NCI-H128 (cell line): Measurements from ENCODE around the gene ACADL.

Source experiments
- DNase-seq: peaks from one replicate; lab custom pipeline; 2025; ENCODE audit not compliant: unreplicated experiment; lab: John Stamatoyannopoulos, UW

ACADL gene

DNA sequence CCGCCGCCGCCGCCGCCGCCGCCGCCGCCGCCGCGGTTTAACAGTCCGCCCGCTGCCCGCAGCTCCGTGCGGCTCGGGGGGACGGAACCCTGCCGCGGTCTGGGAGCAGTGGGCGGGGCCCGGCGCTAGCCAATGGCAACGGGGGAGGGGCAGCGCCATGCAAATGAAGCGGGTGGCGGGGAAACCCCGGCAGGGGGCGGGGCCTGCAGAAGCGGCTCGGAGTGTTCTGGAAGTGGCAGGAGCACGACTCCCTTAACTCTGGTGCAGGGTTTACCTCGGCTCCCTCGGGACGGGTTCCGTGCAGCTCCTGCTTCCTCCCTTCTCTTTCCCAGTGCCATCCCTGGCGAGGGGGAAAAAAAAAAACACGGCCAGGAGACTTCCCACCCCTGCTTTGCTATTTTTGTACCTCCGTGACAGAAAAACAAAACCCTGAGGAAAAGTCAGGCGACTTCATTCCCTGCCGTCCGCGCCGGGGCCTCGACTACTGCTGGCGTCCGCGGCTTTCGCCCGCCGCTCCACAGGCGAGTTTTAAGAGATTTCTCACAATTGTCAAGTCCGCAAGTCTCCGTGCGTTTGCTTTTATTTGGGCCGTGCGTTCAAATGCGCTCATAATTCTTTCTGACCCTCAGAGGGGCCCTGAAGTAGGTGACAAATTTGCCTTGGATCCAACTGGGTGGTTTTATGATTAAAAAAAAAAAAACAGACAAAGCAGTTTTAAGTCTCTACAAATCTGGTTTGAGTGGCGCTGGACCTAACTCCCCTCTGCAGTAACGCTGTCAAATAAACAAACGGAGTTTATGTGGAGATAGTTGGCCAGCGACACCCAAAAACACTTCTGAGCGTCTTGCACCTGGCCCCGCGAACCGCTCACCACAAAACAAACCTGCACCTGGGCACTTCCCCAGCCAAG lies 53.7 kb downstream of the ACADL start, which contains the start of gene KANSL1L:
Gene KANSL1L, minus strand, starts transcription at position 101 of the 910 bp plus-strand sequence. CDS start 16,827 bp downstream, outside the sequence.
- peak; percentile 87 for DNase-seq

DNA sequence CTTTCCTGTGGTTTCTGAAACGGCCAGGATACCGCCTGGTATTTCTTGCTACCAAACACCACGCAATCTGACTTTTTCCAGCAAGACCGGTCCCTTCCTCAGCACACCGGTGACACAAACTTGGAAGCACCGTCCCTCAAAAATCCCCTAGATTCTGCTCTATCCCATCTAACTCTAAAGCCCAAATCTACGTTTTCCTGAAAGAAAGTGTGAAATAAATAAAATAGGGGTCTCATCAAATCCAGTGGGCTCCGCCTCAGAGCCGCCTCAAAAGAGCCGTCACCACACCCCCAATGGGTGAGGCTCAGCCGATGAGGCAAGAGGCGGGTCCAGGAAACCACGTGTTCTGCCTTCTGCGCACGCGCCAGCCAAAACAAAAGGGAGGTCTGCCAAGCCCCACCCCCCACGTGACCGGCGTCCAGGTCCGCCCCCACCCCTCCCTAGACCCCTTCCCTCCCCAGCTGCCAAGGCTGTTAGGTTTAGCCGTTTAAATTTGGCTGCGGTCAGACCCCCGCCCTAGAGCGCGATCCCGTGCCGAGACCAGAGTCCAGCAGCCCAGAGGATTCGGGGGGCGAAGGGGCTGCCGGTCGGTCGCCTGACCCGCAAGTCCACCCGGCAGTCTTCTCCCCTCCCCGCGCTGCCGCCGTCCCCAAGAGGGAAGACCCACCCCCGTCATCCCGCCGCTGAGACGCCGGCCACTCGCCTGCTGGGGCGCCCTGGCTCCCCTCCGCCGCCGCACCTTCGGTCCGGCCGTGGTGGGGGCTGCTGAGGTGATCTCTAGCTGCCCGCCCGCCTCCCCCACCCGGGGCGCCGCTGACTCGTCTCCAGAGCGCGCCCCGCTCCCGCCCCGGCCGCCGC lies 54.6 kb downstream of the ACADL start:
- DNase-seq: peak; percentile 87

DNA sequence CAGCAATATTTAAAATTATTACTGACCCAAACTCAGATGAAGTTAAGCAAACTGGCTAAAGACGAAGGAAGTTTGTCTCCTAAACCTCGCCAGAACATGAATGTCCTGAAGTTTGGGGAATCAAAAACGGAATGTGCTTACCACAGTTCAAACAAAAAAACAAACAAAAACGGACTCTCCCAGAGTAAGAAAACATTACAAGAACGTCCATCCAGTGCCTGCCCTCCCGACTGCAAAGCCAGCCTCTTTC lies 55.1 kb downstream of the ACADL start:
- DNase-seq: no peak

DNA sequence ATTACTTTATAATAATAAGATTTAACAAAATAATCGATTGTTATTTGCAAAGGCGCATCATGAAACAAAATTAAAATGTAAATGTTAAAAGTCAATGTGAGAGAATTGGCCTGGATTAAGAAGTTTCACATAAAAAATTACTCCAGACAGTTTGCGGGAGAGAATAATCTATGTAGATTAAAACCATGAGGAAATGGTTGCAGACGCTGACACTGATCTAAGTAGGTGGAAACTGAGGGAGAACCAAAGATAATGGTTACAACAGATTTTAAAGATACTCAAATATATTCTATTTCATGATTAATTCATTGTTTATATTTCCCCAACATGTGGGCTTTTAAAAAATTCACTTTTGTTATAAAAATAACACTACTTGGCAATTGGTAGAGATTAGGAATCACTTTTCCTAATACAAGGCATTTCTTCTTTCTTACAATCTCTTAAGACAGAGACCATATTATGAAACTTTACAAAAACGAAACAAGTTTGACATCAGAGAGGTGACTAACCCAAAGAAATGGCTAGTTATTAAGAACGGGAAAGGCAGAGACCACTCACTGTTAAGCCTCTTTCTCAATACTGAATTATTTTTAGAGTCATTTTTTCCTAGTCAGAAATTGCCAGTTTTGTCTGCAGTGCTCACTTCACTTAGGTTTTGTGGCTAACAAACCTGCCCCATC lies 55.6 kb downstream of the ACADL start:
- no peak for DNase-seq

DNA sequence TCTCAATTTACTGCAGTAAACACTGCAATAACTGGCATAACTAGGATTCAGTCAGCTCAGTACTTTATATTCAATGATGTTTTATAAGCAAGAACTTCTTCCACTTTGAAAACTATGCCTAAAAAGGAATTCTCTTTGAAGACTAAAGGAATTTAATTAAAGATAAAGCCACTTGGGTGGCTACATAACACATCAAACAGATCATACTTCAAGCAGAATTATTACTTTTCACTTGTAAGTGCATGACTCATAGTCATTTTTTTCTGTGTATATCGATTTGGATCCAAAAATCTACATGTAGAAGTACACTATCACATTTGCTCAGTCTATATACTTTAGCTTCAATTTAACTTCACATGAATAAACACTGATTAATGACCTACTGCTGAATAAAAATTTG lies 58.0 kb downstream of the ACADL start:
- DNase-seq: no peak

DNA sequence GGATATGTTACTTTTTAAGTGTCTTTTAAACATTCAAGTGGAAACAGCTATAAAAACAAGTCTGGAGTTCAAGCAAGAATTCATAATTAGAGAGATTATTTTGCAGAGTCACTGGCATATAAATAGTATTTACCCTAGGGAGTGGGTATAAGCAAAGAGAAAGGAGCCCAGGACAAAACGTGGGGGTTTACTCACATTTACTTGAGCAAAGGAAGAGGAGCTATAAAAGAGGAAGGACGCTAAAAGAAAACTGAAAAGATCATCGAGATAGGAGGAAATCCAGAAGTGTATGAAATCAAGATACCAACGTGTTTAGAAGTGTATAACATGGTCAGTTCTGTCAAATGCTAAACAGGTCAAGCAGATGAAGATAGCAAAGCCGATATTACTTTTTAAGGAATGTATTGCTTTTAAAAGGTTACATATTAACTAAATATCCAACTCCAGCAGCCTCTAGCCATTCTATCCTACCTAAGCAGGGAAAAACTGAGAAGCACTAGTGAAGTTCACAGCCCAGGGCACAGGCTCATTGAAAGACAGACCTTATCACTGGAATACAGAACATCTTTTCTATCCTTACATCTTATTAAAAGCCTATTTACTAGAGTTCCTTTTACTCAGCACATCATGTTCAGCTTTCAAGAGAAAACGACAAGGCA lies 62.7 kb downstream of the ACADL start:
- DNase-seq: no peak

DNA sequence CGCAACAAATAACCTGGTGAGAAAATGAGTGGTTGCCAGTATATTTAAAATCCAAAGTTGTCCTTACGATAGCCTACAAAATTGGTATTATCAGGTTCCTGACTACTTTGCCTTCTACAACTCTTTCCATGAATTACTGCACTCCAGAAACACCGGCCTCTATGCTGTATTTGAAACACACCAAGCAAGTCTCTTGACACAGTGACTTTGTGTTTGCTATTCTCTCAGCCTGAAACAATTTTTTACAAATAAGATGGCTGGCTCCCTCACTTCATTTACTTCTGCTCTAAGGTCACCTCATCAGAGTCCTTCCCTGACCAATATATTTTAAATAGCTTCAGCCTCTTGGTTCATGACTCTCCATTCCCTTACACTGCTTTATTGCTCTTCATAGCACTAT lies 66.2 kb downstream of the ACADL start:
- DNase-seq: no peak

DNA sequence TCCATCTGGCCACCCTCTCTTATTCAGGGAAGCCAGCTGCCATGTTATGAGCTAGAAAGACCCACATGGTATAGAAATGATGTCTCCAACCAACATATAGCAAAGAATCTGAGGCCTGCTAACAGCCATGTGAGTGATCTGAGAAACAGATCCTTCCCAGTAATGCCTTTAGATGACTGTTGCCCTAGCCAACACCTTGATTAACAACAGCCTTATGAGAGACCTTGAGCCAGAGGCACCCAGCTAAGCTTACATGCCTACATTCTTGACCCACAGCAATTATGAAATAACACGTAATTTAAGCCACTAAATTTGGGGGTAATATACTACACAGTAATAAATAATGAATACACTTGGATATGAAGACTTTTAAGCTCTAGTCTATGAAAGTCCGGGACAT lies 67.0 kb downstream of the ACADL start:
- DNase-seq: no peak

DNA sequence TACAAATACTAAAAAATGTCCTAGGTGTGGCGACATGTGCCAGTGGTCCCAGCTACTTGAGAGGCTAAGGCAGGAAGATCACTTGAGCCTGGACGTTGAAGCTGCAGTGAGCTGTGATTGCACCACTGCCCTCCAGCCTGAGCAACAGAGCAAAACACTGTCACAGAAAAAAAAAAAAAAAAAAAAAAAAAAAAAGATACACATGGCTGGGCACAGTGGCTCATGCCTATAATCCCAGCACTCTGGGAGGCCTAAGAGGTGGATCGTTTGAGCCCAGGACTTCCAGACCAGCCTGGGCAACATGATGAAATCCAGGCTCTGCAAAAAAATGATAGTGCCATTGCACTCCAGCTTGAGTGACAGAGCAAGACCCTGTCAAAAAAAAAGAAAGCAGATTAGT lies 67.7 kb downstream of the ACADL start:
- no peak for DNase-seq

DNA sequence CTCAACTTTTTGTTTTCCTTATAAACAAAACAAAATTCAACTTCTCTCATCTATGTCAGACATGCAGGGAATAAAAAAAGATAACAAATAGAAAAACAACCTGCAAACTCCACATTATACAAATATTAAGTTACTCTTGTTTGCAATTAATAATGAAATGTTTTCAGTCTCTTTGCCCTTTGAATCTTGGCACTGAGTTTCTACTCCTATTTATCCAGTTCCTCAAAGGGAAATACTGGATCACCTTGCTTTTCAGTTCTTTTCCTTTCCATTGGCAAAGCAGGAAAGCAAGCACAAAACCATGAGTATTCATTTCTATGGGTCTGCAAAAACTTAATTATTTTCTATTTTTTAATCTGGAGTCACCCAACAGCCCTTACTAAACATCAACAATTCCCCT lies 77.6 kb downstream of the ACADL start:
- no peak for DNase-seq
